ENCODE data around the gene CHEK1.

CHEK1 gene

DNA sequence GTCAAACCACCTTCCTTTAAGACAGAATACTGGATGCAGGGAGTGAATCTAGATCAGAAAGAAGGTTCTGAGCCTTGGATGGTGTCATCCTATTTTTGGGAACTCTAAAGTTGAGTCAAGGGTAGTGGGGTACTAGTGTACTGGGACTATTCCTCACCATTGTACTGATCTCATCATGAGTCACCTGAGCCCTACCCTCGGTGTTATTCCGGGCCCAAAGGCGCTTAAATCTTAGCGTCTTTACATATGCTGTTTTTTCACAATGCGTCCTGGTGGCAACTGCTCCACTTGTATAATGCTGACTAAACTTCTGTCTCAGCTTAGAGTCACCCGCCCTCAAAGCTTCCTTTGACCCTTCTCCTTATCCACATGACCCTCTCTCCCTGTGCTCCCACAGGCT is 95.8 kb downstream of the CHEK1 start:
- H3K4me3 ChIP-seq (ENCODE audit: severe bottlenecking) = no peak overlapping the region
- no peaks in the 10 kb centered on the region for H3K4me1 ChIP-seq (ENCODE audit: insufficient read depth, poor library complexity, severe bottlenecking)
- TF ChIP-seq, protein P1, sequence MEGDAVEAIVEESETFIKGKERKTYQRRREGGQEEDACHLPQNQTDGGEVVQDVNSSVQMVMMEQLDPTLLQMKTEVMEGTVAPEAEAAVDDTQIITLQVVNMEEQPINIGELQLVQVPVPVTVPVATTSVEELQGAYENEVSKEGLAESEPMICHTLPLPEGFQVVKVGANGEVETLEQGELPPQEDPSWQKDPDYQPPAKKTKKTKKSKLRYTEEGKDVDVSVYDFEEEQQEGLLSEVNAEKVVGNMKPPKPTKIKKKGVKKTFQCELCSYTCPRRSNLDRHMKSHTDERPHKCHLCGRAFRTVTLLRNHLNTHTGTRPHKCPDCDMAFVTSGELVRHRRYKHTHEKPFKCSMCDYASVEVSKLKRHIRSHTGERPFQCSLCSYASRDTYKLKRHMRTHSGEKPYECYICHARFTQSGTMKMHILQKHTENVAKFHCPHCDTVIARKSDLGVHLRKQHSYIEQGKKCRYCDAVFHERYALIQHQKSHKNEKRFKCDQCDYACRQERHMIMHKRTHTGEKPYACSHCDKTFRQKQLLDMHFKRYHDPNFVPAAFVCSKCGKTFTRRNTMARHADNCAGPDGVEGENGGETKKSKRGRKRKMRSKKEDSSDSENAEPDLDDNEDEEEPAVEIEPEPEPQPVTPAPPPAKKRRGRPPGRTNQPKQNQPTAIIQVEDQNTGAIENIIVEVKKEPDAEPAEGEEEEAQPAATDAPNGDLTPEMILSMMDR (IDR thresholded peaks at IDR 0.05; ENCODE audit: poor library complexity, severe bottlenecking) = no peak
- DNase-seq (ENCODE audit: low spot score) (no peak), ATAC-seq (ENCODE audit: low read depth) (no peak)
- H3K9me3 ChIP-seq (ENCODE audit: severe bottlenecking) = no peaks in the 10 kb centered on the region
- no peaks in the 10 kb centered on the region for H3K36me3 ChIP-seq (ENCODE audit: low read depth)
- H3K27me3 ChIP-seq (ENCODE audit: insufficient read depth, poor library complexity, severe bottlenecking) = peaks cover 5% of the 10 kb centered on the region
- no peak overlapping the region for H3K27ac ChIP-seq (ENCODE audit: poor library complexity, severe bottlenecking)

DNA sequence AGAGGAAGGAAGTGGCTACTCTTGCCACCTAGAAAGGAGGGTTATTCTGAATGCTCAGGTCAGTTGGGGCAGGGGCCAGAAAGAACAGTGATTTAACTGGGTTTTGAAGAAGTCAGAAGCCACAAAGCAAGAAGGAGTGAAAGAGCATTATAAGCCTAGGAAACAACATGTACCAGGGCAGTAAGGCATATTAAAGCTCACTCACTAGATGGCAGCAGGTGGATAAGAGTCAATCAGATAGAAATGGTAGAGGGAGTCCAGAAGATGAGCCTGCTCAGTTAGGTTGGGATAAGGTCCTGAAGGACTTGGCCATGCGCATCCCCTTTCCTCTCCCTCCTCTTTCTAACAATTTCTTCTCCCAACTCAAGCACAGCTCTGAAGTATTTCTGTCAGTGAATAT is 99.2 kb downstream of the CHEK1 start:
- H3K4me3 ChIP-seq (ENCODE audit: severe bottlenecking) = no peak overlapping the region
- no peaks in the 10 kb centered on the region for H3K36me3 ChIP-seq (ENCODE audit: low read depth)
- peak; percentile 54; the same call in 1 of the 3 replicates for ATAC-seq (ENCODE audit: low read depth)

More for the DNA sequence above, 99.2 kb downstream of the CHEK1 start:
- Histone ChIP-seq H3K27me3 (ENCODE audit: insufficient read depth, poor library complexity, severe bottlenecking) (peaks cover 9% of the 10 kb centered on the region), H3K27ac (ENCODE audit: poor library complexity, severe bottlenecking) (no peak overlapping the region), H3K9me3 (ENCODE audit: severe bottlenecking) (no peaks in the 10 kb centered on the region), H3K4me1 (ENCODE audit: insufficient read depth, poor library complexity, severe bottlenecking) (no peaks in the 10 kb centered on the region)
- no peak for DNase-seq (ENCODE audit: low spot score)
- TF ChIP-seq, protein P1 (IDR thresholded peaks at IDR 0.05; ENCODE audit: poor library complexity, severe bottlenecking) = peak; percentile 28

Data from RWPE2 (cell line).